Measurements from ENCODE around the gene TTC27. TPM values are rescaled to one million over a fixed set of nuclear protein-coding genes. Genes with fewer than 3 reads are reported as not detected.

Gene TTC27
- total and polyA plus RNA-seq, 2 of the 13 experiments (the other 11 are each of a cell fraction or from before 2014, with no cell fraction given) = 26.7 to 44.7 TPM

- ChIA-PET POLR2A (no interaction called here), CTCF (ENCODE audit: low intra/inter-chr PET ratio, low total read pairs) (no interaction called here)
- H3K4me3 ChIP-seq (replicated peaks in 1 of 3; ENCODE audit: insufficient read depth in 1 of 3, low read depth in 2 of 3, low read length in 3 of 3) = no peak overlapping the region
- WGBS (ENCODE audit: low lambda C conversion rate) = 98% methylated on average over 8 of the region's 8 CpGs
- ATAC-seq (no peak), DNase-seq (ENCODE audit: low spot score) (no peak), FAIRE-seq (no peak)
- H3K9ac ChIP-seq (ENCODE audit: insufficient read depth, low read depth, low read length) = no peak overlapping the region
- H3K27ac ChIP-seq (ENCODE audit: extremely low read length, insufficient read depth, low read length) = no peak overlapping the region
- no TSS peak for BruUV-seq (replicated peaks)
- TF ChIP-seq KMT2A (CRISPR knock-in tag; IDR thresholded peaks at IDR 0.05) (no peak), GTF3A (CRISPR knock-in tag; conservative IDR thresholded peaks at IDR 0.05) (no peak), ZGPAT (CRISPR knock-in tag; IDR thresholded peaks at IDR 0.05) (no peak), ISL2 (CRISPR knock-in tag; IDR thresholded peaks at IDR 0.05) (no peak)
- TF ChIP-seq, protein P1, sequence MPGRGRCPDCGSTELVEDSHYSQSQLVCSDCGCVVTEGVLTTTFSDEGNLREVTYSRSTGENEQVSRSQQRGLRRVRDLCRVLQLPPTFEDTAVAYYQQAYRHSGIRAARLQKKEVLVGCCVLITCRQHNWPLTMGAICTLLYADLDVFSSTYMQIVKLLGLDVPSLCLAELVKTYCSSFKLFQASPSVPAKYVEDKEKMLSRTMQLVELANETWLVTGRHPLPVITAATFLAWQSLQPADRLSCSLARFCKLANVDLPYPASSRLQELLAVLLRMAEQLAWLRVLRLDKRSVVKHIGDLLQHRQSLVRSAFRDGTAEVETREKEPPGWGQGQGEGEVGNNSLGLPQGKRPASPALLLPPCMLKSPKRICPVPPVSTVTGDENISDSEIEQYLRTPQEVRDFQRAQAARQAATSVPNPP (CRISPR knock-in tag; IDR thresholded peaks at IDR 0.05) = no peak
- TF ChIP-seq, protein P2, sequence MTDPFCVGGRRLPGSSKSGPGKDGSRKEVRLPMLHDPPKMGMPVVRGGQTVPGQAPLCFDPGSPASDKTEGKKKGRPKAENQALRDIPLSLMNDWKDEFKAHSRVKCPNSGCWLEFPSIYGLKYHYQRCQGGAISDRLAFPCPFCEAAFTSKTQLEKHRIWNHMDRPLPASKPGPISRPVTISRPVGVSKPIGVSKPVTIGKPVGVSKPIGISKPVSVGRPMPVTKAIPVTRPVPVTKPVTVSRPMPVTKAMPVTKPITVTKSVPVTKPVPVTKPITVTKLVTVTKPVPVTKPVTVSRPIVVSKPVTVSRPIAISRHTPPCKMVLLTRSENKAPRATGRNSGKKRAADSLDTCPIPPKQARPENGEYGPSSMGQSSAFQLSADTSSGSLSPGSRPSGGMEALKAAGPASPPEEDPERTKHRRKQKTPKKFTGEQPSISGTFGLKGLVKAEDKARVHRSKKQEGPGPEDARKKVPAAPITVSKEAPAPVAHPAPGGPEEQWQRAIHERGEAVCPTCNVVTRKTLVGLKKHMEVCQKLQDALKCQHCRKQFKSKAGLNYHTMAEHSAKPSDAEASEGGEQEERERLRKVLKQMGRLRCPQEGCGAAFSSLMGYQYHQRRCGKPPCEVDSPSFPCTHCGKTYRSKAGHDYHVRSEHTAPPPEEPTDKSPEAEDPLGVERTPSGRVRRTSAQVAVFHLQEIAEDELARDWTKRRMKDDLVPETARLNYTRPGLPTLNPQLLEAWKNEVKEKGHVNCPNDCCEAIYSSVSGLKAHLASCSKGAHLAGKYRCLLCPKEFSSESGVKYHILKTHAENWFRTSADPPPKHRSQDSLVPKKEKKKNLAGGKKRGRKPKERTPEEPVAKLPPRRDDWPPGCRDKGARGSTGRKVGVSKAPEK (CRISPR knock-in tag; IDR thresholded peaks at IDR 0.05; ENCODE audit: borderline replicate concordance) = no peak
- intact Hi-C loops (cut with micrococcal nuclease; ENCODE audit: unreplicated experiment) (no loop called here), in situ Hi-C loops (cut with HindIII; ENCODE audit: extremely low pct_ligation_motif_present, low pct_unique_long_range_greater_than_20kb) (no loop called here)
- peaks cover 3 to 28% of the 10 kb centered on the region in 2 experiments; a peak in 3 of 5 replicates for H3K36me3 ChIP-seq (replicated peaks in 1 of 2; ENCODE audit: control insufficient read depth in 1 of 2, insufficient read depth in 2 of 2, low read length in 2 of 2)
- H2AFZ ChIP-seq (ENCODE audit: low read length) = no peak overlapping the region
- H4K20me1 ChIP-seq (ENCODE audit: insufficient read depth, low read length) = no peaks in the 10 kb centered on the region
- no peaks in the 10 kb centered on the region for H3K4me1 ChIP-seq (ENCODE audit: insufficient read depth, low read length)
- no peak overlapping the region for H3K4me2 ChIP-seq (ENCODE audit: low read depth, low read length)
- H3K79me2 ChIP-seq (ENCODE audit: insufficient read depth, low read length) = no peaks in the 10 kb centered on the region
- no peaks in the 10 kb centered on the region for H3K9me3 ChIP-seq (ENCODE audit: low read length)
- H3K27me3 ChIP-seq (ENCODE audit: control insufficient read depth in 1 of 2, insufficient read depth in 2 of 2, low read length in 2 of 2) = no peaks in the 10 kb centered on the region
Observed at GRCh38 chr2:32663864-32664263, 36.0 kb downstream of the TTC27 start.

All from HepG2 (cell line).